Measurements from ENCODE around the gene CENPM. TPM values are rescaled to one million over a fixed set of nuclear protein-coding genes. Genes with fewer than 3 reads are reported as not detected.

Gene CENPM
- total and polyA plus RNA-seq, 9 donors = 0.25 to 8.0 (median 1.8) TPM; not detected in 3

DNA sequence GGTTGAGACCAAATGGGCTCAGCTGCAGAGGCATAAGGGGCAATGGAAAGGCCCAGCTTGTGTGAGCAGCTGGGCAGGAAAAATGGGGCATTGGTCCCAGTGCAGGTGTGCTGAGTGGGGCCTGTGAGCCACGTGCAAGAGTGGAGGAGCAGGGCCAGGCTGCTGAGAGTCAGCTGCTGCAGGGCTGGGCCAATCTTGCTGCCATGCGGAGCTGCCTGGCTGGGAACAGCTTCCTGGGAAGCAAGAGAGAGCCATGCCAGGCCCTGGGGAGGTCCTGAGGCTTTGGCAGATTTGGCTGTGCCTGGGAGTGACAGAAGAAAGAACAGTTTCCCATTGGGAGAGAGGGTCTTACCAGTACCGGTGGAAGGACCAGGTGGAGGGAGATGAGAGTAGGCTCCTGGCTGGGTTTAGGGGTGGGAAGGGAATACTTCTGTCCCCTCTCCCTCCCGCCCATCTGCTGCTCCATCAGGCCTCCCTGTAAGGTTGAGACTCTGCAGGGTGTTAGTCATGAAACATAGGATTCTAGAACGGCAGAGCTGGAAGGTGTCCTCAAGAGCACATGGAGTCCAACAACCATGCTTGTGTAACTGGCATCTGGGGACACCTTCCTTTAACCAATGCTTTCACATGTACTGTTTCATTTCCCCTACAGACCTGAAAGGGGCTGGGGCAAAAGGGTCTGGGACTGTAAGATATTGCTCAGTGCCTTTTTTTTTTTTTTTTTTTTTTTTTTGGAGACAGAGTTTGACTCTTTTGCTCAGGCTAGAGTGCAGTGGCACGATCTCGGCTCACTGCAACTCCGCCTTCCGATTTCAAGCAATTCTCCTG lies 32.7 kb upstream of the CENPM start:
- TF ChIP-seq POLR2A (IDR thresholded peaks at IDR 0.05) (no peak), EP300 (IDR thresholded peaks at IDR 0.05) (no peak)
- TF ChIP-seq, protein P1, sequence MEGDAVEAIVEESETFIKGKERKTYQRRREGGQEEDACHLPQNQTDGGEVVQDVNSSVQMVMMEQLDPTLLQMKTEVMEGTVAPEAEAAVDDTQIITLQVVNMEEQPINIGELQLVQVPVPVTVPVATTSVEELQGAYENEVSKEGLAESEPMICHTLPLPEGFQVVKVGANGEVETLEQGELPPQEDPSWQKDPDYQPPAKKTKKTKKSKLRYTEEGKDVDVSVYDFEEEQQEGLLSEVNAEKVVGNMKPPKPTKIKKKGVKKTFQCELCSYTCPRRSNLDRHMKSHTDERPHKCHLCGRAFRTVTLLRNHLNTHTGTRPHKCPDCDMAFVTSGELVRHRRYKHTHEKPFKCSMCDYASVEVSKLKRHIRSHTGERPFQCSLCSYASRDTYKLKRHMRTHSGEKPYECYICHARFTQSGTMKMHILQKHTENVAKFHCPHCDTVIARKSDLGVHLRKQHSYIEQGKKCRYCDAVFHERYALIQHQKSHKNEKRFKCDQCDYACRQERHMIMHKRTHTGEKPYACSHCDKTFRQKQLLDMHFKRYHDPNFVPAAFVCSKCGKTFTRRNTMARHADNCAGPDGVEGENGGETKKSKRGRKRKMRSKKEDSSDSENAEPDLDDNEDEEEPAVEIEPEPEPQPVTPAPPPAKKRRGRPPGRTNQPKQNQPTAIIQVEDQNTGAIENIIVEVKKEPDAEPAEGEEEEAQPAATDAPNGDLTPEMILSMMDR (IDR thresholded peaks at IDR 0.05) = no peak
- no peaks in the 10 kb centered on the region for H3K36me3 ChIP-seq
- H3K27ac ChIP-seq = no peak overlapping the region
- intact Hi-C loops (cut with DNase I) = no loop called here
- H3K9me3 ChIP-seq = no peaks in the 10 kb centered on the region
- WGBS, 3 donors = 70 to 73% (median 72%) methylated on average over 9 of the region's 9 CpGs
- no peaks in the 10 kb centered on the region for H3K27me3 ChIP-seq
- no peak overlapping the region for H3K4me3 ChIP-seq
- peaks cover 3% of the 10 kb centered on the region for H3K4me1 ChIP-seq (ENCODE audit: insufficient read depth)
- no peak for DNase-seq

DNA sequence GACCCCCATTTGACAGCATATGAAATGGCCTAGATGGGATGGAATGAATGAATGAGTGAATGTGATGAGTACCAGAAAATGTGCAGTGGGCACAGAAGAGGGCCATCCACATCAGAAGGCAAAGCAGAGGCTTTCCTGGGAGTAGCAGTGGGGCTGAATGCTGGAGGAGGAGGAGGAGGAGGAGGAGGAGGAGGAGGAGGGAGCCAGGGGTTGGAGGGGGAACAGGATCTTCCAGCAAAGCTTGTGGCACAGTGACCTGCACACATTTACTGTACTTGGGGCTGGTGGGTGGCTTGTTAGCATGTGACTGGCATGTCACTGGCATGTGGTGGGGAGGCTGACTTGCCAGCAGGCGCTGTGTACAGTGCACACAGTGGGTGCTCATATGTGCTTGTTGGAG lies 31.8 kb upstream of the CENPM start:
- intact Hi-C loops (cut with DNase I) = no loop called here
- H3K27me3 ChIP-seq = no peaks in the 10 kb centered on the region
- 83 to 100% (median 100%) methylated on average over 1 of the region's 1 CpG for WGBS, 3 donors

DNA sequence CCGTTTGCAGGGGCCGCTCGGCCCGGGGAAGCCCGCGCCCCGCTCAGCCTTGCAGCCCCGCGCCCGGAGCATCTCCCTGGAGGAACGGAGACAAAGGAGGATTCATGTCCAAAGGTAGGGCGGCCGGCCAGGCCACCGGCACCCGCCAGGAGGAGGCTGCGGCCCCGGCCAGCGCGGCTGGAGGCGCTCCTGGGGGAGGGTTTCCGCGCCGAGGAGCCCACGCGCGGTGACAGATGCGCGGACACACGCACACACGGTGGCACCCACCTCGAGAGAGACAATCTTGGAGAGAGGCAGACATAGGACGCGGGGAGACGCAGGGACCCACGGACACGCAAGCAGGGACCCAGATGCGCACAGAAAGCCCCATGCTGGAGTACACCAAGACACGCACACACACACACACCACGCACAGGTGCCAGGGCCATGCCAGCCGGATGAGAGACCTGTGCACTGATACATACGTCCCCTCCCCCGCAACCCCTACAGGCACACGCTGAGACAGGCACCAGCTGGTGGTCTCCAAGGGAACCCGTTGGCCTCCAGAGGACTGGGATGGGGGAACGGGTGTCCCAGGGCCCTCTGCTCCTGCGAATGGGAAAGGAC lies 30.1 kb upstream of the CENPM start:
- 1 to 2% (median 1%) methylated on average over 42 to 46 of the region's 46 CpGs for WGBS, 3 donors
- Histone ChIP-seq H3K36me3 (no peaks in the 10 kb centered on the region), H3K9me3 (no peaks in the 10 kb centered on the region), H3K4me3 (peak overlapping the region; percentile 12), H3K27me3 (no peaks in the 10 kb centered on the region), H3K27ac (no peak overlapping the region), H3K4me1 (ENCODE audit: insufficient read depth) (peaks cover 3% of the 10 kb centered on the region)
- no peak for DNase-seq
- intact Hi-C loops (cut with DNase I) = no loop called here
- TF ChIP-seq, protein P1 (IDR thresholded peaks at IDR 0.05) = no peak
- no peak for TF ChIP-seq EP300 (IDR thresholded peaks at IDR 0.05)
- no peak for TF ChIP-seq POLR2A (IDR thresholded peaks at IDR 0.05)

More for the DNA sequence above, 31.8 kb upstream of the CENPM start:
- no peak overlapping the region for H3K4me3 ChIP-seq
- H3K36me3 ChIP-seq = no peaks in the 10 kb centered on the region
- DNase-seq = no peak
- TF ChIP-seq EP300 (IDR thresholded peaks at IDR 0.05) = no peak
- TF ChIP-seq, protein P1 (IDR thresholded peaks at IDR 0.05) = no peak
- TF ChIP-seq POLR2A (IDR thresholded peaks at IDR 0.05) = no peak
- no peaks in the 10 kb centered on the region for H3K9me3 ChIP-seq
- H3K27ac ChIP-seq = no peak overlapping the region
- H3K4me1 ChIP-seq (ENCODE audit: insufficient read depth) = peaks cover 3% of the 10 kb centered on the region

DNA sequence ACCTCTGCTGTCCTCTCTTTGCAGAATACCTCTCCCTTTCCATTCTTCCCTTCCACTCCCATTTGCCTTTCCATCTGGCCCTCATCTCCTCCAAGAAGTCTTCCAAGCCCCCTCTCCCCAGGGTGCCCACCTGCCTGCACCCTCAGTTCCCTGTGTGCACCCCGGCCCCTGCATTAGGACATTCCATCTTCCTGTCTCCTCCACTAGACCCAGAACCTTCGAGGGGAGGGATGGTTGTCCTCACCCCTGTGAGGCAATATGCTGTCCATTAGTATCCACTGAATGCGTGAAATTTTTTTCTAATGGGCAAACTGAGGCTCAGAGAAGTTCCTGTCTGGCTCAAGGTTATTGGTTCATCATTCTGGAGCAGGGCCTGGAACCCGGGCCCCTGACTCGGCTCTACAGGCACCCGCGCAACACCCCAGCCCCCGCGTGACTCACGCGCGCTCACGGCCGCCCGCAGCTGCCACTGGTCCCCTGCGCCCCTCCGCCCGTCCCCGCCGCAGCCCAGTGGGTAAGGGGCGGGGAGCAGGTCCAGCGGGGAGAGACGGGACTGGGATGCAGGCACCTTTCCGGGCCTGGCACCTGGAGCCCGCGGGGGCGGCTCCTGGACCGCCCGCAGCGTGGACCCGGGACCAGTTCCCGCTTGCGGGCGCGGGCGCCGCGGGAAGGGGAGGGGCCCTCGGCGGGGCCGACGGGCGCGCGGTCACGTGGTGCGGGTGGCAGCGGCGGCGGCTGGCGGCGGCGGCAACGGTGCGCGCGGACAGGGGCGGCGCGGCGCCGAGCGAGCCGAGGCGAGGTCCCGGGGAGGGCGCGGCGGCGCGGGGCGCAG lies 29.3 kb upstream of the CENPM start:
- Histone ChIP-seq H3K36me3 (no peaks in the 10 kb centered on the region), H3K9me3 (no peaks in the 10 kb centered on the region), H3K4me3 (peak overlapping the region; percentile 24), H3K27me3 (no peaks in the 10 kb centered on the region), H3K4me1 (ENCODE audit: insufficient read depth) (peaks cover 3% of the 10 kb centered on the region), H3K27ac (no peak overlapping the region)
- intact Hi-C loops (cut with DNase I) = no loop called here
- TF ChIP-seq EP300 (IDR thresholded peaks at IDR 0.05) = no peak
- no peak for TF ChIP-seq POLR2A (IDR thresholded peaks at IDR 0.05)
- TF ChIP-seq, protein P1 (IDR thresholded peaks at IDR 0.05) = no peak
- WGBS, 3 donors = 1 to 6% (median 3%) methylated on average over 20 to 70 of the region's 72 CpGs
- DNase-seq = no peak
